Hepatic stellate cell (primary cell): ENCODE data around the gene GBE1.

Source experiments
- DNase-seq: peaks from one replicate; pipeline ENCODE4 v3.0.0; 2011; ENCODE audit warnings: low spot score

Gene GBE1

DNA sequence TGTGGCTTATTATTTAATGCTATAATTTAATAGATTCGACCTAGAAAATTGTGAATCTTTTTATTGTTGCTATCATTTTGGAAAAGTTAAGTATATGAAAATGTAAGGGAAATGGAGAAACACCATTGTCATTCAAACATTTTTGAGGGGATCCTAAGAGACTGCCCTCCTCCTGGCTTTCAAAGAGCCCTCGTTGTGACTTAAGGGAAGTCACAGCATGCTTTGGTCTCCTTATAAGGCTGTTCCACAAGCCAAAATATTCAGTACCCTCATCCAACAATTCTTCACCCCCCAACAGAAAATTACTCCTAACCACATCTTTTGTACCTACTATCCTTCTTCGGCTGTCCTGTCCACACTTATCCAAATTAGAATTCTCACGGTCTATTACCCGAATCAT is 140.2 kb downstream of the GBE1 start:
- DNase-seq = no peak

DNA sequence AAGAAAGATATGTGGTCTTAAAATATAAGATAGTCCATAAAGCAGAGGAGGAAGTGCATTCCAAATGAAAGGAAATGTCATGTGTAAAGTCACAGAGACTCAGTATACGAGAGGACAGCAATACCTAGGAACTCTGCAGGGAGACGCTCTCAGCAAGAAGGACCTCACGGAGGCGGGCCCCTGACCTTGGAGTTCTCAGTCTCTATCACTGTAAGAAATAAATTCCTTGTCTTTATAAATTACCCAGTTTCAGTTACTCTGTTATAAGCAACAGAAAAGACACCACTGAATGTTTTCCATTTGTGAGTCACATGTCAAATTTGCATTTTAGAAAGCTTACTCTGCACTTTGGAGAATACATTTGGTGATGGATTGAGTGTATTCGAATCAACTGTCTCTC is 140.6 kb downstream of the GBE1 start:
- DNase-seq = no peak

DNA sequence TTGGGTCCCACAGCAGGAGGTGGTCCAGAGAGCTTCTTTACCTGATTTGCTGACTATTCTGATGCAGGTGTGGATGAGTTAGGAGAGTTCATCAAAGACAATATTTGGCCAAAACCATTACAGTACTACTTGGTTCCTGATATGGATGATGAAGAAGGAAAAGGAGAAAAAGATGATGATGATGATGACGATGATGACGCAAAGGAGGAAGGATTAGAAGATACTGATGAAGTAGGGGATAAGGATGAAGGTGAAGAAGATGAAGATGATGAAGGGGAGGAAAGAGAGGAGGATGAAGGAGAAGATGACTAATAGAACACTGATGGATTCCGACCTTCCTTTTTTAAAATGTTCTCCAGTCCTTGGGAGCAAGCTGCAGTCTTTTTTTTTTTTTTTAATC is 148.7 kb downstream of the GBE1 start:
- DNase-seq = no peak

DNA sequence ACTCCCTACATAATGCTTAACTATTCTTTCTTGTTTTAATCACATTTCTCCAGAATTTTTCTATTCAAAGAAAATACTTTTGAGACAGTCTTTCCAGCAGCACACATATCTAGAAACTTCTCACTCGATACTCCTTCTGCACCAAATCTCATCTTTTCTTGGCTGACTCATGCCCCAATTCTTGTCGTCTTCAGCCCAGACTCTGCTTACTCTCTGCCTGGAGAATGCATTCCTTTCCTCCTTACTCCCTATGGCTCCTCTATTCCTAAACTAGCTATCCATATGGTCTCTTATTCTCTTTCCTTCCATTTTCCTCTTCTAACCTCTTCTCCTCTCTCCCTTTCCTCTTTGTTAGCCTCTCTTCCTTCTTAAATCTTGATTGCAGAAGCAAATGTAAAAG is 158.7 kb downstream of the GBE1 start:
- no peak for DNase-seq

DNA sequence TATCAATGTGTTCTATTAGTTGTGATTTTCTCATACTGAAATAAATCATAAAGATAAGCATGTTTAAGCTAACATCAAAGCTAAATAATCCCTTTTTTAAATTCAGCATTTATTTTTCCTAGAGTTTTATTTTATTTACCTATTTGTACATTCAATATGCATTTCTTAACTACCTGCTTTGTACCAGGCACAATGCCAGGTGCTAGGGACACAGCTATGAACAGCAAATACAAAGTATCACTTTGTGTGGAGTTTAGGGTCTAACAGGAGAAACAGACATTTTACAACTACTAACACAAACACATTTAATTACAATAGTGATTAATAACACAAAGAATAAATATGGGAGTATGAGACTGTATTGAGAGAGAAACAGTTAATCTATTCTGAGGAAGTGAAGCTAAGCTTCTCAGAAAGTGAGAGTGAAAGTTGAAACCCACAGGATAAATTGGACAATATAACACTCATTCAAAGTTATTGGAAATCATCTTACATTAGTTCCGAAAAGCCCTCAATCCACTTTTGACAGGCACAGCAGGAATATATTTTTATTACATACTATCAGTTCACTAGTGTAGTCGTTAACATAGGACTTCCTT is 159.6 kb downstream of the GBE1 start:
- no peak for DNase-seq

DNA sequence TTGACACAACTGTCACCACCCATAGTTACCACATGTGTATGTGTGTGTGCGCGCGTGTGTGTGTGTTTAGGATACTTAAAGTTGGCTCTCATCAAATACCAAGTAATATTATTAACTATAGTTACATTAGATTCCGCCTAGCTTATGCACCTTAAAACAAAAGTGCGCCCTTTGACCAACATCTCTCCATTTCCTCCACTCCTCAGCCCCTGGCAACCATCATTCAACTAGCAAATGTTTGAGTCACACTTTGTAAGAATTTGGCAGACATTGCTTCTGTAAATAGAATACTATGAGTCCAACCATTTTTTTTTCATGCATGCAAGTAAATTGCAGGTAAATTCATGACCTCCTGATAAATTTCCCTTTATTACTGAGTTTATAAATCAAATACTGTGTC is 169.3 kb downstream of the GBE1 start:
- no peak for DNase-seq

DNA sequence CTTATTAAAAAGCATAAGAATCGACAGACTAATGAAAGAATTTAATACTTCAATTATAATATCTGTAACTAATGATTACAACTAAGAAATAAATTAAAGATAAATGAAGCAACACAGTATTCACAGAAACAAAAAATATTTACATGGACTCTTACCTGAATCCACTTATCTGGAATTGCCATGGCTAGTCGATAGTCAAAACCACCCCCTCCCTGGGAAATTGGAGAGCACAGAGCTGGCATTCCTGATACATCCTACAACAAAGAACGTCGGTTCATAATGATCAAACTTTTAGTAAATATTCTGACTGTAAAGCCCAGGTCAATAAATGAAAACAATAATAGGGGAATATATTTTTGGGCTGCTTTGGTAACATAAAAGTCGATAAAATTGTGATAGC is 175.5 kb downstream of the GBE1 start:
- DNase-seq = no peak

DNA sequence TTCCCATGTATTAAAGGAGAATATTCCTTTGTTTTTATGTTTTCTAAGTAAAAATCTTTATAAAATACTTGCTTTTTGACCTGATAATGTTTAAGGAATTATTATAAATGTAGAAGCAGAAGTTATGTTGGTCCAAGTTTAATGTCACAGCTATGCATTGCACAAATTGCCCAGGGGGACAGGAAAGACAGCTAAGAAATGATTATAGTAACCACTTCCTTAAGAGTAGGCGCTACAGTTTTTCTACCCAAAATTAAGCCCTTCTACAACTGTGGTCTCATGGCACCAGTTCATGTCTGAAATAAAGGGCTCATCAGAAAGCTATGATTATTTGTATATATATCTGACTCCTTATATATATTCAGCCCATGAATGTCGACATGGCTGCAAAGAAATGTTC is 176.4 kb downstream of the GBE1 start:
- DNase-seq = no peak

DNA sequence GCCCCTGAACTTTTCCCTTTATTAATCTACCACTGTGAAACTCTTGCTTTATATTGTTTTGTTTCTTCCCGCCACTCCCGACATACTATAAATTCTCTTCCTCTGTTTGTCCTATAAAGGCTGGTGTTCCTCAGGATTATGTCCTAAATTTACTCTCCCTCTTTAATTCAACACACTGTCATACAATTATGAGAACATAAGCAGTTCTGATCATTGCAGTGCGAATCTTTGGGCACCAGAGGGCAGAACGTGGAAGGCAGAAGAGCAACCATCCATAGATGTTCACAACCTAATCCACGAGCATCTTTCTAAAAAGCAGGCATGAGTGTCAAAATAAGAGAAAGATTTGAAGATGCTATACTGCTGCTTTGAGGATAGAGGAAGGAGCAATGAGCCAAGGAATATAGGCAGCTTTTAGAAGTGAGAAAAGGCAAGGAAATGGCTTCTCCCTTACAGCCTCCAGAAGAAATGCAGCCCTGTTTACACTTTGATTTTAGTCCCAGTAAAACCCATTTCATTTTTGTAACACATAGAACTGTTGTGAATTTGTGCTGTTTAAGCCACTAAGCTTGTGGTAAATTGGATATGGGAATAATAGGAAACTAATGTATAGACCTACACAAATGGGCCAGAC is 179.4 kb downstream of the GBE1 start:
- DNase-seq = peak; percentile 1

DNA sequence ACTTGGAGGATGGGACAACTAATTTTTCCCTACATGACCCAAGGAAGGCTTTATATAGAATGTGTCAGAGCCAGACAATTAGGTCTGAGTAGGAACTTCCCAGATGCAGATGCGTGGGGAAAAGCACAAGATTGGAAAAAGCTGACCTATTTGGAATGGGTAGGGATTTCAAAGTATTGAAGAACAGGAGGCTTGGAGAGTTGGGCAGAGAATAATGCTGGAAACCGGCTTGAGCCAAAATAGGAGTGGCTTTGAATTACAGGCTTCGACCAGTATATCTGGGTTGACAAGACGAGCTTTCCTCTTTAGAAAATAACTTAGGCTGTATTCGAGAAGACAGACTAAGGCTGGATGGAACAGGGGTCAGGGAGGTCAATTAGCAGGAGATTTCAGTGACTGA is 181.1 kb downstream of the GBE1 start:
- DNase-seq = no peak

DNA sequence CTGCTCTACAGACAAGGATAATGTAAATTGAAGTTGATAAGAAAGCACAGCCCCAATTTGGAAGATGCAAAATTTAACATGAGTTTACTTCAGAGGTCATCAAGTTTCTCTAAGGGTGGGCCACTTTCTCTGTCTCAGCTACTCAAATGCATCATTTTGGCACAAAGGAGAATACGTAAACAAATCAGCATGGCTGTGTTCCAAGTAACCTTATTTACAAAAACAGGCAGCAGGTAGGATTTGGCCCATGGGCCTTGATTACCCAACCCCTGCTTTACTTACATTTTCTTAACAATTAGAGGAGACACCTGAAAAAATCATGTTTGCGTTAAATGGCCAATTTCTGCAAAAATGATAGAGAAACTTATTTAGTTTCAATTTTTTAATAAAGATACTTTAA is 181.7 kb downstream of the GBE1 start:
- no peak for DNase-seq

DNA sequence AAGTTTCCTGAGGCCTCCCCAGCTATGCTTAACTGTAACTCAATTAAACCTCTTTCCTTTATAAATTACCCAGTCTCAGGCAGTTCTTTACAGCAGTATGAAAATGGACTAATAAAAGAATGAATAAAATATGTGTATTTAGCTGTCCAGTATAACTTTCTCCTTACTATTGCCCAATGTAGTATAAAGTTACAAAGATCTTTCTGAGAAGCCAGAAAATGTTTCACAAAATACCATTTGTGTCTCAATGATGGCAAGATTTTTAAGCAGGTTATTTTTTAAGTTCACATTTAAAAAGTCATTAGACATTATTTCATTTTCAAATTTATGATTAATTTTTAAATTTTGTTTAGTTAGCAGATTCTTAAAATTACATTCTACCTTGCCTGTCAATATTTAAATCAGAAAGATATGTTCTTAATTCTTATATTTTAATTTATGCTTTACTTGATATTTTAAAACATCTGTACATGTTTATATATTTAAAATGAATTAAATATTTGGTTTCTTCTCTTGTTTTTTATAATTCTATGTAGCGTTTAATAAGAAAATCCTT is 189.2 kb downstream of the GBE1 start:
- no peak for DNase-seq

DNA sequence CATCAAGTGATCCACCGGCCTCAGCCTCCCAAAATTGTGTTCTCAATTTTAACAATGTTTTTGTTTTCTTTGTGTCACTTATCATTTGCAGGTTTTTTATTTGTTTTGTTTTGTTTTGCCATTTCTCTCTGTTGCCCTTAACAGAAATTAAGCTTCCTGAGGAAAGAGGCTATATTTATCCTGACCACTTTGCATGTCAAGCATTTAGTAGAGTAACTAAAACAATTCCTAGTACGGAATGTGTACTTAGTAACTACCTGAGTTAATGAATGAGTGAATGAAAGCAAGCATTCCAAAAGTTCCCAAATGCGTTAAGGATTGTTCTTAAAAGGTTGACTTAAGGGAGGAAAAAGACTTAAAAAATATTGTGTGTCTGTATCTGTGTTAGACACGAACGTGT is 193.1 kb downstream of the GBE1 start:
- no peak for DNase-seq

DNA sequence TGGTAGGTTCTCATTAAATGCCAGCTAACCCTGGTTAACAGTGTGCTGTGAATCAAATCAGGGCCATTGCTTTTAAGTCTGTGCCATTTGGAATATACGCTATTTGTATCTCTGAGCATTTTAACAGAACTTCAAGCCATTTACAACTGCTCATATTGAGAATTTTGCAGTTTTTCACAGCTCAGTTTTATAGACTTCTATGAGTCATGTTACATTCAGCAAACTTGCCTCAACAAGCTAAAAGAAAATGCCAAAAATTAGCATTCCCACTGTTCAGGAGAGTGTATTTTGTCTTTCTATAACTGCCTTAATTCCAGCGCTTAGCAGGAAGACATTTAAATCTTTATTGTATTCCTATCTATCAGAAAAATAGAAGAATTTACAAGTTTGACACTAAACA is 196.4 kb downstream of the GBE1 start:
- no peak for DNase-seq

DNA sequence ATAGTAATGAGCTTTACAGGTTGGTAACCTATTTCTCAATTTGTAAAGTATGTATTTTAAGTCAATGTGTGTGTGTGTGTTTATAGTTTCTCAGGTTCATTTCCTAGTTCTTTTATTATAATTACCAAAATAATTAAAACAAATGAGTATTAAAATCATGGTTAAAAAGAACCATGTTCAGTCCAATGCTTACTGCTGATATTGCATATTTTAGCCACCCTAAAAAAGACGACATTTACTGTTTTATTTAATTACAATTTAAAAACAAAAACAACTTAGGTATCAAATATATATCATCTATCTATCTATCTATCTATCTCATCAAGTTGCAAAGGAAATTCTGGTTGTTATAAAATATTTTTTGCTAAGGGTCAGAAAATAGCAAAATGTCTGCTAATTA is 203.3 kb downstream of the GBE1 start:
- no peak for DNase-seq

DNA sequence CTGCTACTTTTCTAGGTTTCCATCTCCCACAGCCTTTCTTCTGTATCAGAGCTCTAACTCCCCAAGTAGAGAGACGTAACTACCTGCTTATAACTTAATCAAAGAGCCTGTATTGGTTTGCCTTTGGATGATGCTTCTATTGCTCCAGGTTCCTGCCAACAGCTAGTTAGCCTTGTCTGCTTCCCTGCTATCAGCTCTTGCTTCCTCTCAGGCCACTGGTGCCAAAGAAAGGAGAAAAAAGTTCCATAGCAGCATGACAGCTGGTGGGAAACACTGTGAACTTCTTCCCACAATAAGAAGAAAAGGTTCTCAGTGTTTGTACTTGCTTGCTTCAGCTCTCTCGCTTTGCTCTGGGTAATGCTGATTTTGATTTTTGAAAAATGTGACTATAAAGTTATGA is 206.6 kb downstream of the GBE1 start:
- DNase-seq = no peak

DNA sequence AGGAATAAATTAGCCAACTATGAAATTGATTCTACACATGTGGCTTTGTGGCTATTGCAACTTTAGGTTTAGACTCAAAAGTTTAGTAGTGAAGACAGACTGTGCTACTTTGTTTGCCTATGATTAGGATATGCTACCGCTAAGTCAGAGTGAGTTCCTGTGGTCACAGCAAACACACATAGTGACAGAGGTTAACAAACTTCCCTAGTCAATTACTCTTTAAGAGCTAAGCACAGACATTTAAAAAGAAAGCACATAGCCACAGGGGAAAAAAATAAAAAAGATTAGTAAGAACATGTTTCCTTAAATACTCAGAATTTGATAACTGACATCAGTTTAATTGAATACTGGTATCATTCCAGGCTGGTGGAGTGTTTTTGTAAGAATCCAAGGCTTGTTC is 207.1 kb downstream of the GBE1 start:
- no peak for DNase-seq

DNA sequence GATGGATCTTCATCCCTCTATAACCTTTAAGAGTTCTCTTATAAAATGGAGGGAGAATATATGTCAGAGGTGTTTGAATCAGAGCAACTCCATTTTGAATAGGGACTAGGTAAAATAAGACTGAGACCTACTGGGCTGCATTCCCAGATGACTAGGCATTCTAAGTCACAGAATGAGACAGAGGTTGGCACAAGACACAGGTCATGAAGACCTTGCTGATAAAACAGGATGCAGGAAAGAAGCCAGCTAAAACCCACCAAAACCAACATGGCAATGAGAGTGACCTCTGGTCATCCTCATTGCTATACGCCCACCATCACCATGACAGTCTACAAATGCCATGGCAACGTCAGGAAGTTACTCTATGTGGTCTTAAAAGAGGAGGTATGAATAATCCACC is 211.0 kb downstream of the GBE1 start:
- DNase-seq = no peak

DNA sequence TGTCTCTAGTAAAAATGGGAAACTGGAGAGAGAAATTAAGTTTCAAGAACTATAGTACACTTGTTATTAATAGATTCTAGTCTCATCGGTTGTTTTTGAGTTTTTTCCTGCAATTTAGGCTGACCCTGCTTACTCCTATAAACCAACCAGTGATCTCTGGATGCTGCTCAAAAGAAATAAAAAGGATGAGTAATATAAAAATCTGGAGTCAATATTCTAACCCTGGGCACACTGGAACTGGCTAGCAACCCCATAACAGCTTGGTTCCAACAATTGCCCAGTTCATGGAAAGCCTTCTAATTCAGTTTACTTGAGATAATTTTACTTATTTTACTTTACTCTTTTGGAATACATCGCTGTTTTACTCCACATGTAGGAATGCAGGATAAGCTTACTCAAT is 211.6 kb downstream of the GBE1 start:
- DNase-seq = no peak

DNA sequence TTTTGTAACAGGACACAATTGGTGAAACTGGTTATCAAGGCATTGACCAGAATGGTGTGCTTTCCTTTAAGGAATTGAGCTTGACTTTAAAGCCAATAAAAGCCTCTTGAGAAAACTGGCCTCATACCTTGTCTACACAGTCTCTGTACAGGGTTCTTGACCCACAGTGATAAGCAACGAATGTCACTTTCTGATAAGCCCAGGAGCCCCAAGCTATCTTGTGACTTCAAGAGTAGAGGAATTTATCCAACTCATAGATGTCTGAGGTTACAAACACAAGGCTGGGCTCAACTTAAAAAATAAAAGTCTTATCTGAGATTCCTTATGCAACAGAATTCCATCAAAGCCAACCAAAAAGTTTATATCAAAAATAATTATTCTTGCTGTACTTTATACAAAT is 212.1 kb downstream of the GBE1 start:
- DNase-seq = no peak

DNA sequence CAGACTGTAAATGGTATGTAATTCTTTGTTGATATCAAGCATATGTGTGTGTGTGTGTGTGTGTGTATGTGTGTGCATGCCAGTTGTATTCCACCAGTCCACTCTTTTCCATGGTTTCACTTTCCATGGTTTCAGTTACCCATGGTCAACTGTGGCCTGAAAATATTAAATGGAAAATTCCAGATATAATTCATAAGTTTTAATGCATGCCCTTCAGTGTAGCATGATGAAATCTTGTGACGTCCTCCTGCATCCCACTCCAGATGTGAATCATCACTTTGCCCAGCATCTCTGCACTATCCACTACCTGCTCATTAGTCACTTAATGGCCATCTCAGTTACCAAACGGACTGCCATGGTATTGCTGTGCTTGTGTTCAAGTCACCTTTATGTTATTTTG is 215.9 kb downstream of the GBE1 start:
- DNase-seq = no peak

DNA sequence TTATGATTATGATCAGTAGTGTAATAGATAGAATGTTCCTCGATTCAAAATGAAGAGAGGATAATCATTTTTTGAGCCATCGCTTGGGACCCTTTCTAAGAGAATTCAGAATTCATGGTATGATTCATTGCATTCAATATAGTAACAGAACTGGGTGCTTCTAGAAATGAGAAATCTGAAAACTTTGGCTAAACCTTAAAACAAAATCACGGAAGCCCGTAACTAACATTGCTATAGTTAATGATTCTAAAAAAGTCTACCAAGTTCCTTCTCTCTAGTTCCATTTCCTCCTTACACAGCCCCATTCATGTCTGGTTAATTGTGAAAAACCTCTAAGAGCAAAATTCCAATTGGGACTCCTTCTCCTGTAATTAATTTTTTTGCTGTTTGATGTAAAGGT is 217.1 kb downstream of the GBE1 start:
- DNase-seq = no peak

DNA sequence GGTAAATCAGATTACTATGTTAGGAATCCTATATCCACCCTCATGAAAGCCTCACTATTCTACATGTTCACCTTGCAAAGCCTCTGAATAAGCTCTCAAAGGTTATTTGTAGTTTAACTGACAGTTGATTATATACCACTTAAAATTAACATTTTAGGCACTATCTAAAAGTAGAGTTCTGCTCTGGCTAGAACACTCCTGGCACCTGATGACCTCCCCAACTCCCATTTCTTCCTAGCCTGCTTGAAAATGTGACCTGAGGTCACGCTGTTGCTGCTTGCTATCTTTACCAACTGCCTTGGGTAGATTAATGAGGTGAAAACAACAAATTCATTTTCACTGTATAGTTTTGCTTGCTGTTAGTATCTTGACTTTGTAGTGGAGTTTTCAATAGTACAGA is 220.7 kb downstream of the GBE1 start:
- DNase-seq = no peak

DNA sequence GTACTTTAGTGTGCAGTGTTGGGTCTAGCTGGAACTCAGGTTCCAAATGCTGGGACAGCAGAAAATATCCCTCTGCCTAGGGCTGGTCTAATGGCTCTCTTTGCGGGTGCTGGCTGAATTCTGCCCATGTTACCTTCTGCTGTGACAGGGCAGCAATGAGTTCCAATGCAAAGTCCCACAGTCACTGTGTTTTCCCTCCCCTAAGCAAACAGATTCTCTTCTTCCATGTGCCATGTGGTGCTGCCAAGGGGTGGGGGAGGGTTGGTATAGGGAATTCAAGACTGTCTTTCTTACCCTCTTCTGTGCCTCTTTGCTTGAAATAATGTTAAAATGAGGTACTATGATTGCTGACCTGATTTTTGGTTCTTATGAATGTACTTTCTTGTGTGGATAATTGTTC is 229.6 kb downstream of the GBE1 start:
- DNase-seq = no peak
